KOPT-K1 (cell line): ENCODE measurements around the gene ANO8.
A peak's percentile ranks its signal among the peaks of the same experiment; 100 is the strongest.

Source experiments
- H3K27ac ChIP-seq: fragments of 200-600 bp; sonication (generic); 2 replicates; pipeline ENCODE4 v1.5.1; 2016; ENCODE audit warnings: antibody characterized with exemption, mild to moderate bottlenecking, low read depth, low read length; ENCODE audit not compliant: poor library complexity, severe bottlenecking
- H3K36me3 ChIP-seq: fragments of 200-600 bp; sonication (generic); 2 replicates; pipeline ENCODE4 v1.5.1; 2017; ENCODE audit warnings: antibody characterized with exemption, mild to moderate bottlenecking, low read length, moderate library complexity; ENCODE audit not compliant: insufficient read depth
- H3K9me3 ChIP-seq: fragments of 200-600 bp; sonication (generic); 2 replicates; pipeline ENCODE4 v1.5.1; 2017; ENCODE audit warnings: antibody characterized with exemption, low read length, mild to moderate bottlenecking; ENCODE audit not compliant: insufficient read depth, poor library complexity, severe bottlenecking

The ANO8 gene

GRCh38 chr19:17357078-17357666 lies 22.5 kb upstream of the ANO8 start:
- no peaks in the 10 kb centered on the region for H3K36me3 ChIP-seq
- H3K27ac ChIP-seq: no peak overlapping the region
- H3K9me3 ChIP-seq: no peaks in the 10 kb centered on the region

DNA sequence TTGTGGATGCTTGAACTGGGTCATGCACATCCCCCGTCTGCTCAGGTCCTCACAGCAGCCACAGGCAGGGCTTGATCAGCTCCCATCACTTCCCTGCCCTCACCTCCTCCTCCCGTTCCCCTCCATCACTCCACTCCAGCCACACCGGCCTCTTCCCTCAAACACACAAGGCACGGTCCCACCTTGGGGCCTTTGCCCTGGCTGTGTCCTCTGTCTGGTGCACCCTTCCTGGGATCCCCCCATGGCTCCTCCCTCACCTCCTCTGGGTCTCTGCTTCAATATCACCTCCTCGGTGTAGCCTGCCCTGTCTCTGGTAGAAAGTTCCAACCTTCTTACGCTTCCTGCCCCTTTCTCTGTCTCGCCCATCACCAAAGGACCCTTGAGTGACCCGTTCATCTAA lies 18.7 kb upstream of the ANO8 start:
- H3K27ac ChIP-seq: no peak overlapping the region
- H3K9me3 ChIP-seq: no peaks in the 10 kb centered on the region
- H3K36me3 ChIP-seq: no peaks in the 10 kb centered on the region

DNA sequence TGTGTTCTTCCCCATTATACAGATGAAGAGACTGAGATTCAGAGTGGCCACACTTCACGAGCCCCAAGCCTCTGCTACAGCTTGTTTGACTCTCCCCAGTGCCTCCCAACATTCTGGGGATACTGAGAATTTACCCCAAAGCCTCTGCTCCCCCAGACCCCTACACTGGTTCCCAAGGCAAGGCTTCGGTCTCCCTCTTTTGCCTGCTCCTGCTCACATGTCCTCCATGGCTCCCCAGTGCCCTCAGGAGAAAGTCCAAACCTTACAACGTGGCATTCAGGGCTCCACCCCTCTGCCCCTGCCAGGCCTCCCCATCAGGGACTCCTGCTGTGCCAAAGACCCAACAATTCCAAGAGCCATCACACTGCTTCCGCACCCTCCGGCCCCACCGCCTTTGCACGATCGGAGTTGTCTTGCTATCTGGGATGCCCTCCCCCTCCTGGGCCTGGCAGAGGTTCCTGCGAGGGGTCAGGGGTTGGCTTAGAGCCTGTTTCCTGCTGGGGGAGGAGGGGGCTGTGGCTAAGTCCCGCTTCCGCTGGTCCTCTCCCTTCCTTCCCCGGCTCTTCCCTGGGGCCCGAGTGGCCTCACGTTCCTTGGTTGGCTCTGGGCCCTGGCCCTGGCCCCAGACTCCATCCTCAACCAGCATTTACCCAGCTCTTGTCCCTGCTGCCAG lies 18.1 kb upstream of the ANO8 start:
- Histone ChIP-seq H3K36me3 (no peaks in the 10 kb centered on the region), H3K27ac (no peak overlapping the region), H3K9me3 (no peaks in the 10 kb centered on the region)

DNA sequence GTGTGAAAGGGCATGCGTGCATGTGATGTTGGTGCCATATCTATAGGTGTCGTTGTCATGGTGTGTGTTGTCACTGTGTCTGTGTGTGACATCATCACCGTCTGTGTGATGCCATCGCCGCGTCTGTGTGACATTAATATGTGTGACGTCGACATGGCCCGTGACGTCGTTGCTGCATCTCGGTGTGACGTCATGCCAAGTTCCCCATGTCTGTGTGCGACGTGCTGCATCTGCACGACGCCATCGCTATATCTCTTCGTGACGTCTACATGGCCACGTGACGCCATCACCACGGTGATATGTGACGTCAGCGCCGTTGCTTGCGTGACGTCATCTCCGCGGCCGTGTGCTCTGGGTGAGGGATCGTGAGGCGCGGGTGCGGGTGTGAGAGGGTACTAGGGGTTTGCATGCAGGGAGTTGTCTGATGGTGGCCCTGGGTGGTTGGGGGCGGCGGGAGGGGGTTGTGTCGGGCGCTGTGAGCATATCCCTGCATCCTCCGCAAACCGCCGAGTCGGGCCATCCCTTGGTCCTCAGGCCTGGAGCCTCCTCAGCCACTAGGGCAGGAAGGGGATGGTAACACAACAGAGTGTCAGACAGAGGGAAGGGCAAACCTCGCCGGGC lies 17.3 kb upstream of the ANO8 start:
- H3K27ac ChIP-seq: no peak overlapping the region
- no peaks in the 10 kb centered on the region for H3K9me3 ChIP-seq
- no peaks in the 10 kb centered on the region for H3K36me3 ChIP-seq

GRCh38 chr19:17348700-17349099 lies 14.0 kb upstream of the ANO8 start:
- H3K27ac ChIP-seq: no peak overlapping the region
- H3K9me3 ChIP-seq: no peaks in the 10 kb centered on the region
- H3K36me3 ChIP-seq: 0 out of 2 replicates have a peak, but pooled peaks cover 5% of the 10 kb centered on the region

DNA sequence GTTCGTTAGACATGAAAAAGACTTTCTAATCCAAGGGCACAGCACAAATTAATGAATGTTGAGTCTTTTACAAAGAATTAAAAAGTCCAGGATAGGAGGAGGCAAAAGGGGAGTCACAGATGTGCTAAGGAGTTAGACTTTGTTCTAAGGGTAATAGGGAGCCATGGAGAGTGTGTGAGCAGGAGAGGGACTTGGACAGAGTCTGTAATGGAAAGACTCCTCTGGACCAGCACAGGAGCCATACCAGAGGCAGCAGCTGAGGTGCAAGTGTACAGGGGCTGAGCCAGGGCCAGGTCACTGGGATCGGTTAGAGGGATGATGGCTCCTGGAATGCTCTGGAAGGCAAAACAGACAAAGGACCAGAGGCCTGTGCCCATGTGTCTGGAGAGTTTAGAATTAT lies 13.2 kb upstream of the ANO8 start:
- Histone ChIP-seq H3K36me3 (peaks cover 10% of the 10 kb centered on the region), H3K27ac (no peak overlapping the region), H3K9me3 (no peaks in the 10 kb centered on the region)

DNA sequence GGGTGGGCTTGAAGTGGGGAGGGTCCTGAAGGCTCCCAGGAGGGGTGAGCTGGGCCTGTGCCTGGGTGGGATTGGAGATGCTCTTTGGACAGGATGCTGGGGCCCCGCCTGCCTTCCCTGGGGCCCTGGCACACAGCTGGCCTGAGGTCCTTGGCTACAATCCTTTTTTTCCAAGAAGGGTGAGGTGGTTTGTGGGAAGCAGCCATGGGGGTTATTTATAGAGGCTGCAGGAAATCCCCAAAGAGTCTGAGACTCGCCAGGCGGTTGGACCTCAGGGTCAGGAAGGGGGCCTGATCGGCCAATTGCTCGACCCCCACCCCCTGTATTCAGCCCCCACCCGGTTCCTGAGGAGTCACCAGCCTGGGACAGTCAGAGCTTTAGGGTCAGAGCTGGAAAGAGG lies 12.7 kb upstream of the ANO8 start:
- Histone ChIP-seq H3K9me3 (no peaks in the 10 kb centered on the region), H3K36me3 (peaks cover 15% of the 10 kb centered on the region), H3K27ac (no peak overlapping the region)

DNA sequence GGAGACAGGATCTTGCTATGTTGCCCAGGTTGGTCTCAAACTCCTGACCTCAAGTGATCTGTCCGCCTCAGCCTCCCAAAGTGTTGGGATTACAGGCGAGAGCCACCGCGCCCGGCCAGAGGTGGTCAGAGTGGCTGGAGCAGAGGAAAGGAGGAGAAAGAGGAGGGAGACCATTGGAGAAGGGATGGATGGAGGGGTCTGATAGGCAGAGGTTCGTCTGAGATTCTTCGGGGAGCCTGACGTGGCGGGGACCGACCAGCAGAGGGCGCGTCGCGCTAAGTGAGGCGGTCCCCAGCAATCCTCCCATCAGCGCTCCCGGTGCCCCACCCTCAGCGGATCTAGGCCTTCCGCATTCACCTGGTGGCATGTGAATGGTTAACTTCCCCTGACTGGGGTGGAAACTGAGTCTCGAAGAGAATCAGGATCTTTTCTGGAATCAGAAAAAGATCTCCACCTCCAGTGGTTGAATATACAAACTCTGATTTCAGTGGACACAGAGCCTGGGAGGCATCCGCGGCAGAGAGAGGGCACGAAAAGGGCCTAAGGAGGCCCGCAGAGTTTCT lies 11.5 kb upstream of the ANO8 start:
- Histone ChIP-seq H3K9me3 (no peaks in the 10 kb centered on the region), H3K27ac (no peak overlapping the region), H3K36me3 (peaks cover 27% of the 10 kb centered on the region)

GRCh38 chr19:17341845-17342244 lies 7.2 kb upstream of the ANO8 start:
- H3K36me3 ChIP-seq: peaks cover 35% of the 10 kb centered on the region
- H3K9me3 ChIP-seq: no peaks in the 10 kb centered on the region
- no peak overlapping the region for H3K27ac ChIP-seq

DNA sequence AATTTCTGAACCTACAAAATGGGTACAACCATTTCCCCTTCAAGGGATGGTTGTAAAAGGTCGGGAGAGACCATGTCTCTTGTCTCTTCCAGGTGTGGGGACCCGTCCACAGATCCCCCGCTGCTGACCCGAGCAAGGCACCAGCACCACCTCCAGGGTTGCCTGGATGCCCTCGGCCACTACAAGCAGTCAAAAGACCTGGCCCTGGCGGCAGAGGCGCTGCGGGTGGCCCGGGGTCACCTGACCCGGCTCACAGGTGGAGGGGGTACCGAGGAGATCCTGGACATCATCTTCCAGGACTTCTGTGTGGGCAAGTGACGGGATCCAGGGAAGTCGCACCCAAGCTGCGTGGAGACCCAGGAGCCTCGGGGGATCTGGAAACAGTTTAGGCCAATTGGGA lies 6.7 kb upstream of the ANO8 start:
- no peaks in the 10 kb centered on the region for H3K9me3 ChIP-seq
- H3K36me3 ChIP-seq: peaks cover 35% of the 10 kb centered on the region
- no peak overlapping the region for H3K27ac ChIP-seq

DNA sequence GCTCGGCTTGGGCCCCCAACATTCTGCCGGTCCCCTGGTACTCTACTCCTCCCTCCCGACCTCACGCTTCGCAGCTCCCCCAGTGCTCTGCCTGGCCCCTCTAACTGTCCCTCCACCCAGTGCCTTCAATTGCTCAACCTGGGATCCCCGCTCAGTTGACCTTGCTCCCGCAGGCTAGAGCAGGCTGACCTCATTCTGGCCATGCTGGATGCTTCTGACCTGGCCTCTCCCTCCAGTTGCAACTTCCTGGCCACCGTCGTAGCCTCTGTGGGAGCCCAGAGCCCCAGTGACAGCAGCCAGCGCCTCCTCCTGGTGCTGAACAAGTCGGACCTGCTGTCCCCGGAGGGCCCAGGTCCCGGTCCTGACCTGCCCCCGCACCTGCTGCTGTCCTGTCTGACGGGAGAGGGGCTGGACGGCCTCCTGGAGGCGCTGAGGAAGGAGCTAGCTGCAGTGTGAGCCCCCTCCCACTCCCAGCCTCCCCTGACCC lies 6.3 kb upstream of the ANO8 start:
- Histone ChIP-seq H3K9me3 (no peaks in the 10 kb centered on the region), H3K36me3 (peaks cover 35% of the 10 kb centered on the region), H3K27ac (no peak overlapping the region)

DNA sequence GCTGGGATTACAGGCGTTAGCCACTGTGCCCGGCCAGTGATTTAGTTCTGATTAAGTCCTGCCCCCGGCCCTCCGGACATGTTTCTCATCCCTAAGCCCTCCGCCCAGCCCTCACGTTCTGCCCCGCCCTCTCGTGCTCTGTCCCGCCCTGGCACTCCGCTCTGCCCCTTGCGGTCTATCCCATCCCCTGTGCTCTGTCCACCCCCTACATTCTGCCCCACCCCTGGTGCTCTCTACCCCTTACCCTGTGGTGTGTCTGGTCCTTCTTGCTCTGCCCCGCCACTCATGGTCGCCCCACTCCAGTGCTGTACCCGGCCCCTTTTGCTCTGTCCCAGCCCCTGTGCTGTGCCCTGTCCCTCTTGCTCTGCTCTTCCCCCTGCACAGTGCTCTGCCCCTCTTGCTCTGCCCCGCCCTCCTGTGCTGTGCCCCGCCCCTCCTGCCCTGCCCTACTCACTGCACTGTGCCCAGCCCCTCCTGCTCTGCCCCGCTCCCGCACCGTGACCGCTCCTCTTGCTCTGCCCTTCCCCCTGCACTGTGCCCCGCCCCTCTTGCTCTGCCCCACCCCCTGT lies 5.7 kb upstream of the ANO8 start:
- H3K9me3 ChIP-seq: no peaks in the 10 kb centered on the region
- H3K36me3 ChIP-seq: peaks cover 35% of the 10 kb centered on the region
- no peak overlapping the region for H3K27ac ChIP-seq

- no peak overlapping the region for H3K27ac ChIP-seq
- peaks cover 35% of the 10 kb centered on the region for H3K36me3 ChIP-seq
These were observed 4.6 kb upstream of the ANO8 start for GRCh38 chr19:17339088-17339741.

GRCh38 chr19:17338433-17339078 lies 3.9 kb upstream of the ANO8 start:
- Histone ChIP-seq H3K9me3 (no peaks in the 10 kb centered on the region), H3K36me3 (peaks cover 29% of the 10 kb centered on the region), H3K27ac (peak overlapping the region; percentile 72)

More at GRCh38 chr19:17339088-17339741, 4.6 kb upstream of the ANO8 start:
- H3K9me3 ChIP-seq: no peaks in the 10 kb centered on the region
